GM12878 (cell line): ENCODE results near the gene RALGAPA2. TPM values are rescaled to one million over a fixed set of nuclear protein-coding genes. Genes with fewer than 3 reads are reported as not detected.

Experiments
- ATAC-seq: fragments of 200-7000 bp; cut with Tn5 transposase; 3 replicates; pipeline ENCODE4 v1.9.1; 2020; ENCODE audit warnings: mild to moderate bottlenecking, moderate library complexity
- BruUV-seq: library from RNA; stranded (reverse); fragments of 400-500 nt; replicated peaks from 2 replicates; lab custom pipeline; 2021; lab: Mats Ljungman, UMichigan
- CTCF ChIA-PET: fragments of 300-600 bp; sonication (Branson Sonifier 250); formaldehyde crosslinking; extraction: SDS; loops from one replicate; lab custom pipeline; 2021; ENCODE audit warnings: inconsistent platforms; lab: Yijun Ruan, JAX
- POLR2A ChIA-PET: fragments of 350-600 bp; formaldehyde crosslinking; extraction: SDS; loops from one replicate; lab custom pipeline; 2021; ENCODE audit warnings: inconsistent platforms; lab: Charles Lee
- RAD21 ChIA-PET: fragments of 300-600 bp; sonication (Branson Sonifier 250); formaldehyde crosslinking; loops from one replicate; lab custom pipeline; 2023; ENCODE audit warnings: antibody characterized with exemption; ENCODE audit not compliant: unreplicated experiment; lab: Charles Lee
- SMC1A ChIA-PET: fragments of 300-600 bp; sonication (Branson Sonifier 250); formaldehyde crosslinking; loops from one replicate; lab custom pipeline; 2023; ENCODE audit not compliant: unreplicated experiment, uncharacterized antibody; lab: Charles Lee
- DNase-seq: peaks from one replicate; pipeline ENCODE4 v3.0.0-alpha.2; 2011; ENCODE audit warnings: low read depth, low spot score
- FAIRE-seq: peaks from 3 replicates; lab custom pipeline; 2011; peaks lifted over from hg19 to GRCh38; lab: Jason Lieb, UNC
- H2AFZ ChIP-seq: 2 replicates; pipeline ENCODE4 v1.6.0; 2011; ENCODE audit warnings: low read depth, low read length, control low read depth; ENCODE audit not compliant: control insufficient read depth
- H3K27ac ChIP-seq: 2 replicates; pipeline ENCODE4 v1.5.1; 2011; ENCODE audit warnings: control low read depth; ENCODE audit not compliant: control insufficient read depth, insufficient read depth
- H3K27me3 ChIP-seq, 2 experiments: replicated peaks in 1 of 2; 2 replicates each; pipeline versions ENCODE4 v1.6.0 to v1.6.1; 2011; ENCODE audit warnings: low read length in 1 of 2; ENCODE audit not compliant: control insufficient read depth in 2 of 2, insufficient read depth in 2 of 2
- H3K36me3 ChIP-seq, 2 experiments: 2 replicates each; pipeline ENCODE4 v1.5.1; 2011; ENCODE audit warnings: low read length in 1 of 2; ENCODE audit not compliant: control insufficient read depth in 2 of 2, insufficient read depth in 2 of 2
- H3K4me1 ChIP-seq: 2 replicates; pipeline ENCODE4 v1.6.1; 2011; ENCODE audit warnings: mild to moderate bottlenecking, low read length, moderate library complexity, mixed read lengths; ENCODE audit not compliant: control insufficient read depth, insufficient read depth
- H3K4me2 ChIP-seq: 2 replicates; pipeline ENCODE4 v1.6.0; 2011; ENCODE audit warnings: control low read depth; ENCODE audit not compliant: control insufficient read depth, insufficient read depth
- H3K4me3 ChIP-seq: fragments of 200-600 bp; sonication (generic); 2 replicates; pipeline ENCODE4 v1.5.1; 2016
- H3K79me2 ChIP-seq: 2 replicates; pipeline ENCODE4 v1.6.0; 2011; ENCODE audit warnings: low read length; ENCODE audit not compliant: control insufficient read depth, insufficient read depth
- H3K9ac ChIP-seq: 2 replicates; pipeline ENCODE4 v1.8.0; 2011; ENCODE audit warnings: low read length, control low read depth, mixed read lengths; ENCODE audit not compliant: control insufficient read depth, insufficient read depth
- H3K9me3 ChIP-seq: replicated peaks from 3 replicates; pipeline ENCODE4 v1.5.1; 2011; ENCODE audit warnings: mild to moderate bottlenecking, low read length; ENCODE audit not compliant: control insufficient read depth, insufficient read depth
- H4K20me1 ChIP-seq: 2 replicates; pipeline ENCODE4 v1.6.0; 2011; ENCODE audit not compliant: control insufficient read depth, insufficient read depth
- BACH1 ChIP-seq: fragments of 450-650 bp; IDR thresholded peaks from 2 replicates; pipeline ENCODE4 v1.6.1; 2017; ENCODE audit warnings: mild to moderate bottlenecking, borderline replicate concordance
- IKZF2 ChIP-seq, 2 experiments: fragments of 450-650 bp; IDR thresholded peaks; 2 replicates each; pipeline ENCODE4 v1.6.1; 2017; ENCODE audit warnings: mild to moderate bottlenecking in 2 of 2, moderate library complexity in 2 of 2
- MTA3 ChIP-seq: IDR thresholded peaks from 2 replicates; pipeline ENCODE4 v1.6.1; 2012; ENCODE audit warnings: low read length, inconsistent platforms, borderline replicate concordance
- POLR2A ChIP-seq: IDR thresholded peaks from 2 replicates; pipeline ENCODE4 v1.6.1; 2011; ENCODE audit warnings: low read depth, mild to moderate bottlenecking, low read length
- ZNF217 ChIP-seq: fragments of 450-650 bp; IDR thresholded peaks from 2 replicates; pipeline ENCODE4 v1.6.1; 2017; ENCODE audit warnings: antibody characterized with exemption, mild to moderate bottlenecking
- WGBS: methylation state at CpG from one replicate; pipeline ENCODE4 v1.1.6; 2016; ENCODE audit warnings: low lambda C conversion rate; ENCODE audit not compliant: insufficient replicate concordance, insufficient coverage; ENCODE audit errors: missing lambda C conversion rate; 5-methylcytosine and 5-hydroxymethylcytosine counted together
- in situ Hi-C: fragments of 300-500 bp; cut with MboI; formaldehyde crosslinking; loops from 9 replicates; pipeline ENCODE4 v1.14.3; 2018; ENCODE audit warnings: mixed read lengths
- intact Hi-C: fragments of 100-400 bp; cut with micrococcal nuclease; formaldehyde crosslinking; loops from one replicate; pipeline ENCODE4 v1.14.2; 2022; ENCODE audit not compliant: unreplicated experiment
- polyA plus RNA-seq, 11 experiments: library from polyadenylated mRNA; depleted of rRNA in 4 of 11; unstranded in 6 of 11; stranded (reverse) in 5 of 11; fragments of >200 nt; fragmentation: Nextera tagmentation in 4 of 11; fragmentation: Illumina TruSeq in 1 of 11; extraction: Ambion mirVana in 4 of 11; extraction: Trizol in 1 of 11; gene quantifications; 1 replicate in 1 of 11; 2 replicates in 10 of 11; pipeline versions ENCODE4 v1.2.1 to v1.2.3, GENCODE V29; 2011 to 2016; ENCODE audit warnings: inconsistent platforms in 2 of 11, missing spikeins in 2 of 11, low read depth in 1 of 11
- total RNA-seq, 4 experiments: library from RNA; depleted of rRNA in 3 of 4; stranded (reverse); fragments of >200 nt in 3 of 4; fragmentation: Illumina TruSeq in 1 of 4; extraction: Trizol in 1 of 4; gene quantifications; 2 replicates each; pipeline versions ENCODE4 v1.2.1 to v1.2.3, GENCODE V29; 2013 to 2021
- TF ChIP-seq, protein P1 (sequence below): fragments of 450-650 bp; formaldehyde crosslinking; IDR thresholded peaks from 2 replicates; pipeline ENCODE4 v1.5.0; 2022; ENCODE audit warnings: mild to moderate bottlenecking, missing genetic modification characterization
- TF ChIP-seq, protein P2 (sequence below): IDR thresholded peaks from 2 replicates; pipeline ENCODE4 v1.6.1; 2011; ENCODE audit warnings: borderline replicate concordance, low read depth, mild to moderate bottlenecking, moderate library complexity, low read length; ENCODE audit not compliant: insufficient read depth, poor library complexity, severe bottlenecking
- TF ChIP-seq, protein P3 (sequence below): fragments of 450-650 bp; IDR thresholded peaks from 2 replicates; pipeline ENCODE4 v1.6.1; 2016; ENCODE audit warnings: mild to moderate bottlenecking
- TF ChIP-seq, protein P4 (sequence below): IDR thresholded peaks from 2 replicates; pipeline ENCODE4 v1.6.1; 2012; ENCODE audit warnings: improper control_type of control experiment, low read depth, low read length; ENCODE audit not compliant: insufficient replicate concordance

Gene RALGAPA2
- total and polyA plus RNA-seq, 10 of the 15 experiments (the other 5 are each of a cell fraction or from before 2014, with no cell fraction given) = 2.9 to 29.4 (median 19.6) TPM

DNA sequence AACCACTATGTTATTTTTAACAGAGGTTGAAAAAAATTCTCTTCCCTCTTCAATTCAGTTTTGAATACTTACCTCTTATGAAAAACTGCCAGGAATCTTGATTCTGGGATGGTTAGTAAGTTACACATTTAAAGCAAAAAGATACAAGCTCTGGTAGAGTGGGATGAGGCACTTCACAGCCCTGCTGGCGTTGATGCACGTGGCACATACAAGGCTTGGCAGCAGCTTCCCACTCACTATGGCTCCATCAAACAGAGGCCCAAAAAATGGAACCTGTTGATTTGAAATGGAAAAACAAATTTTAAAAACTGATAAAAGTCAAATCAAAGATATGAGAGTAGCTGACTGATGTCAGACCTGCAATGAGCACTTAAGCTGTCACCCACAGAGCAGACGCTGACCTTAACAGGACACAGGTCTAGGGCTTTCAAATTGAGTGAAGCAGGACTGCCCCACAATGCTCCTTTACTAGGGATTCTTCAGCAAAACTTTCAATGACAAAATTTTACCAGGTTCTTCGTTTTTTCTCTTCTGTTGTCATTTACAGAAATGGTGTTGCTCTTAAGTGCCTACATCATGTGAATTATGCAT is 239.7 kb downstream of the RALGAPA2 start:
- CTCF ChIA-PET = interaction anchor here (0.7 kb wide), 1 partner anchor 23 kb away, joined by 3 read pairs; no protein-coding TSS in a partner anchor
- 81% methylated on average over 4 of the region's 4 CpGs for WGBS
- TF ChIP-seq, protein P1, sequence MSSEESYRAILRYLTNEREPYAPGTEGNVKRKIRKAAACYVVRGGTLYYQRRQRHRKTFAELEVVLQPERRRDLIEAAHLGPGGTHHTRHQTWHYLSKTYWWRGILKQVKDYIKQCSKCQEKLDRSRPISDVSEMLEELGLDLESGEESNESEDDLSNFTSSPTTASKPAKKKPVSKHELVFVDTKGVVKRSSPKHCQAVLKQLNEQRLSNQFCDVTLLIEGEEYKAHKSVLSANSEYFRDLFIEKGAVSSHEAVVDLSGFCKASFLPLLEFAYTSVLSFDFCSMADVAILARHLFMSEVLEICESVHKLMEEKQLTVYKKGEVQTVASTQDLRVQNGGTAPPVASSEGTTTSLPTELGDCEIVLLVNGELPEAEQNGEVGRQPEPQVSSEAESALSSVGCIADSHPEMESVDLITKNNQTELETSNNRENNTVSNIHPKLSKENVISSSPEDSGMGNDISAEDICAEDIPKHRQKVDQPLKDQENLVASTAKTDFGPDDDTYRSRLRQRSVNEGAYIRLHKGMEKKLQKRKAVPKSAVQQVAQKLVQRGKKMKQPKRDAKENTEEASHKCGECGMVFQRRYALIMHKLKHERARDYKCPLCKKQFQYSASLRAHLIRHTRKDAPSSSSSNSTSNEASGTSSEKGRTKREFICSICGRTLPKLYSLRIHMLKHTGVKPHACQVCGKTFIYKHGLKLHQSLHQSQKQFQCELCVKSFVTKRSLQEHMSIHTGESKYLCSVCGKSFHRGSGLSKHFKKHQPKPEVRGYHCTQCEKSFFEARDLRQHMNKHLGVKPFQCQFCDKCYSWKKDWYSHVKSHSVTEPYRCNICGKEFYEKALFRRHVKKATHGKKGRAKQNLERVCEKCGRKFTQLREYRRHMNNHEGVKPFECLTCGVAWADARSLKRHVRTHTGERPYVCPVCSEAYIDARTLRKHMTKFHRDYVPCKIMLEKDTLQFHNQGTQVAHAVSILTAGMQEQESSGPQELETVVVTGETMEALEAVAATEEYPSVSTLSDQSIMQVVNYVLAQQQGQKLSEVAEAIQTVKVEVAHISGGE (CRISPR knock-in tag) = no peak
- TF ChIP-seq IKZF2 (IDR thresholded peaks at IDR 0.05) (no peak), POLR2A (no peak), BACH1 (no peak), ZNF217 (no peak), MTA3 (no peak)
- TF ChIP-seq, protein P2, sequence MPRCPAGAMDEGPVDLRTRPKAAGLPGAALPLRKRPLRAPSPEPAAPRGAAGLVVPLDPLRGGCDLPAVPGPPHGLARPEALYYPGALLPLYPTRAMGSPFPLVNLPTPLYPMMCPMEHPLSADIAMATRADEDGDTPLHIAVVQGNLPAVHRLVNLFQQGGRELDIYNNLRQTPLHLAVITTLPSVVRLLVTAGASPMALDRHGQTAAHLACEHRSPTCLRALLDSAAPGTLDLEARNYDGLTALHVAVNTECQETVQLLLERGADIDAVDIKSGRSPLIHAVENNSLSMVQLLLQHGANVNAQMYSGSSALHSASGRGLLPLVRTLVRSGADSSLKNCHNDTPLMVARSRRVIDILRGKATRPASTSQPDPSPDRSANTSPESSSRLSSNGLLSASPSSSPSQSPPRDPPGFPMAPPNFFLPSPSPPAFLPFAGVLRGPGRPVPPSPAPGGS = no peak
- TF ChIP-seq, protein P3, sequence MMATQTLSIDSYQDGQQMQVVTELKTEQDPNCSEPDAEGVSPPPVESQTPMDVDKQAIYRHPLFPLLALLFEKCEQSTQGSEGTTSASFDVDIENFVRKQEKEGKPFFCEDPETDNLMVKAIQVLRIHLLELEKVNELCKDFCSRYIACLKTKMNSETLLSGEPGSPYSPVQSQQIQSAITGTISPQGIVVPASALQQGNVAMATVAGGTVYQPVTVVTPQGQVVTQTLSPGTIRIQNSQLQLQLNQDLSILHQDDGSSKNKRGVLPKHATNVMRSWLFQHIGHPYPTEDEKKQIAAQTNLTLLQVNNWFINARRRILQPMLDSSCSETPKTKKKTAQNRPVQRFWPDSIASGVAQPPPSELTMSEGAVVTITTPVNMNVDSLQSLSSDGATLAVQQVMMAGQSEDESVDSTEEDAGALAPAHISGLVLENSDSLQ = no peak
- TF ChIP-seq, protein P4, sequence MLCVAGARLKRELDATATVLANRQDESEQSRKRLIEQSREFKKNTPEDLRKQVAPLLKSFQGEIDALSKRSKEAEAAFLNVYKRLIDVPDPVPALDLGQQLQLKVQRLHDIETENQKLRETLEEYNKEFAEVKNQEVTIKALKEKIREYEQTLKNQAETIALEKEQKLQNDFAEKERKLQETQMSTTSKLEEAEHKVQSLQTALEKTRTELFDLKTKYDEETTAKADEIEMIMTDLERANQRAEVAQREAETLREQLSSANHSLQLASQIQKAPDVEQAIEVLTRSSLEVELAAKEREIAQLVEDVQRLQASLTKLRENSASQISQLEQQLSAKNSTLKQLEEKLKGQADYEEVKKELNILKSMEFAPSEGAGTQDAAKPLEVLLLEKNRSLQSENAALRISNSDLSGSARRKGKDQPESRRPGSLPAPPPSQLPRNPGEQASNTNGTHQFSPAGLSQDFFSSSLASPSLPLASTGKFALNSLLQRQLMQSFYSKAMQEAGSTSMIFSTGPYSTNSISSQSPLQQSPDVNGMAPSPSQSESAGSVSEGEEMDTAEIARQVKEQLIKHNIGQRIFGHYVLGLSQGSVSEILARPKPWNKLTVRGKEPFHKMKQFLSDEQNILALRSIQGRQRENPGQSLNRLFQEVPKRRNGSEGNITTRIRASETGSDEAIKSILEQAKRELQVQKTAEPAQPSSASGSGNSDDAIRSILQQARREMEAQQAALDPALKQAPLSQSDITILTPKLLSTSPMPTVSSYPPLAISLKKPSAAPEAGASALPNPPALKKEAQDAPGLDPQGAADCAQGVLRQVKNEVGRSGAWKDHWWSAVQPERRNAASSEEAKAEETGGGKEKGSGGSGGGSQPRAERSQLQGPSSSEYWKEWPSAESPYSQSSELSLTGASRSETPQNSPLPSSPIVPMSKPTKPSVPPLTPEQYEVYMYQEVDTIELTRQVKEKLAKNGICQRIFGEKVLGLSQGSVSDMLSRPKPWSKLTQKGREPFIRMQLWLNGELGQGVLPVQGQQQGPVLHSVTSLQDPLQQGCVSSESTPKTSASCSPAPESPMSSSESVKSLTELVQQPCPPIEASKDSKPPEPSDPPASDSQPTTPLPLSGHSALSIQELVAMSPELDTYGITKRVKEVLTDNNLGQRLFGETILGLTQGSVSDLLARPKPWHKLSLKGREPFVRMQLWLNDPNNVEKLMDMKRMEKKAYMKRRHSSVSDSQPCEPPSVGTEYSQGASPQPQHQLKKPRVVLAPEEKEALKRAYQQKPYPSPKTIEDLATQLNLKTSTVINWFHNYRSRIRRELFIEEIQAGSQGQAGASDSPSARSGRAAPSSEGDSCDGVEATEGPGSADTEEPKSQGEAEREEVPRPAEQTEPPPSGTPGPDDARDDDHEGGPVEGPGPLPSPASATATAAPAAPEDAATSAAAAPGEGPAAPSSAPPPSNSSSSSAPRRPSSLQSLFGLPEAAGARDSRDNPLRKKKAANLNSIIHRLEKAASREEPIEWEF = no peak

More for the DNA sequence above, 239.7 kb downstream of the RALGAPA2 start:
- BruUV-seq = no TSS peak
- intact Hi-C loops (no loop called here), in situ Hi-C loops (no loop called here)
- no peaks in the 10 kb centered on the region for H3K79me2 ChIP-seq
- no peak overlapping the region for H2AFZ ChIP-seq
- SMC1A ChIA-PET = interaction anchor here (2.5 kb wide), 1 partner anchor 16 kb away, joined by 8 read pairs; no protein-coding TSS in a partner anchor
- no peak overlapping the region for H3K4me2 ChIP-seq
- H3K9me3 ChIP-seq = no peaks in the 10 kb centered on the region
- ATAC-seq (no peak), FAIRE-seq (no peak), DNase-seq (no peak)
- H4K20me1 ChIP-seq = no peaks in the 10 kb centered on the region
- H3K9ac ChIP-seq = no peak overlapping the region
- no peaks in the 10 kb centered on the region for H3K27me3 ChIP-seq
- RAD21 ChIA-PET = no interaction called here
- no peak overlapping the region for H3K27ac ChIP-seq
- no peak overlapping the region for H3K4me3 ChIP-seq
- POLR2A ChIA-PET = no interaction called here
- H3K36me3 ChIP-seq = no peaks in the 10 kb centered on the region; a peak in 1 of 4 replicates
- H3K4me1 ChIP-seq = no peaks in the 10 kb centered on the region
